ENCODE data around the gene MYF6. TPM values are rescaled to one million over a fixed set of nuclear protein-coding genes. Genes with fewer than 3 reads are reported as not detected.

Gene MYF6
- total RNA-seq, 1 experiment from 2014 or later = not detected

GRCh38 chr12:80717856-80718255, 10.4 kb downstream of the MYF6 start:
- no peak overlapping the region for H2AFZ ChIP-seq (ENCODE audit: low read depth, low read length, poor library complexity, severe bottlenecking)
- DNase-seq (ENCODE audit: low read depth, low spot score) (no peak), ATAC-seq (no peak)
- intact Hi-C loops (cut with micrococcal nuclease) = no loop called here
- ChIA-PET CTCF (no interaction called here), POLR2A (no interaction called here), RAD21 (ENCODE audit: low non-redundant PET in 1 of 2, low total read pairs in 2 of 2, uncharacterized antibody in 2 of 2, unreplicated experiment in 2 of 2) (no interaction called here)
- no peaks in the 10 kb centered on the region for H3K9me3 ChIP-seq (ENCODE audit: control insufficient read depth in 1 of 2, insufficient read depth in 1 of 2, low read depth in 1 of 2, low read length in 2 of 2)
- H3K9me2 ChIP-seq (ENCODE audit: insufficient read depth) = no peaks in the 10 kb centered on the region
- TF ChIP-seq SIN3A (IDR thresholded peaks at IDR 0.05; ENCODE audit: low read depth) = no peak
- TF ChIP-seq POLR2AphosphoS5 (IDR thresholded peaks at IDR 0.05; ENCODE audit: low read depth, low read length) = no peak
- TF ChIP-seq RAD21 (IDR thresholded peaks at IDR 0.05; ENCODE audit: low read depth) = no peak
- TF ChIP-seq SRF (IDR thresholded peaks at IDR 0.05; ENCODE audit: low read depth) = no peak
- no peak for TF ChIP-seq TCF7L2 (IDR thresholded peaks at IDR 0.05; ENCODE audit: borderline replicate concordance, extremely low read depth, insufficient read depth, insufficient read length)
- no peak for TF ChIP-seq REST (IDR thresholded peaks at IDR 0.05; ENCODE audit: low read depth)
- TF ChIP-seq EZH2 (IDR thresholded peaks at IDR 0.05) = no peak
- no peak for TF ChIP-seq JUND (IDR thresholded peaks at IDR 0.05)
- no peak for TF ChIP-seq CEBPB (IDR thresholded peaks at IDR 0.05; ENCODE audit: low read depth)
- H3K27ac ChIP-seq (ENCODE audit: low read depth, low read length) = no peak overlapping the region
- H3K27me3 ChIP-seq (ENCODE audit: insufficient read depth, low read length) = peaks cover 39% of the 10 kb centered on the region
- H3K79me2 ChIP-seq (ENCODE audit: insufficient read depth, low read length) = no peaks in the 10 kb centered on the region
- H3K9ac ChIP-seq (ENCODE audit: low read length) = no peak overlapping the region
- no TSS peak for BruUV-seq (replicated peaks)
- no peak overlapping the region for H3K4me3 ChIP-seq (replicated peaks in 1 of 2; ENCODE audit: low read depth in 1 of 2, low read length in 2 of 2)
- H3K36me3 ChIP-seq (ENCODE audit: control insufficient read depth in 1 of 2, insufficient read depth in 2 of 2, low read length in 2 of 2) = no peaks in the 10 kb centered on the region
- no peak overlapping the region for H3K4me2 ChIP-seq (ENCODE audit: low read length)
- no peaks in the 10 kb centered on the region for H4K20me1 ChIP-seq (ENCODE audit: insufficient read depth)
- no peaks in the 10 kb centered on the region for H3K4me1 ChIP-seq (ENCODE audit: control insufficient read depth in 1 of 2, insufficient read depth in 2 of 2, low read length in 2 of 2)
